Measurements from ENCODE around the gene ARL5A.

- TF ChIP-seq CTCF (conservative IDR thresholded peaks at IDR 0.05) (no peak), ZFX (IDR thresholded peaks at IDR 0.05) (no peak)
Observed at GRCh38 chr2:151823651-151824050, 4.6 kb downstream of the ARL5A start.

All from C4-2B (cell line).